Activated T-cell treated with anti-CD3 and anti-CD28 coated beads for 48 hours (primary cell): ENCODE data around the gene S100Z.
"Not testable (repeated sequence)": the region's sequence is repeated elsewhere in the genome, so short reads cannot be mapped to it uniquely, and the experiment has no call there.

Experiments used
- DNase-seq: peaks from one replicate; pipeline ENCODE4 v3.0.0-alpha.2; 2020; ENCODE audit warnings: low read depth

S100Z gene

DNA sequence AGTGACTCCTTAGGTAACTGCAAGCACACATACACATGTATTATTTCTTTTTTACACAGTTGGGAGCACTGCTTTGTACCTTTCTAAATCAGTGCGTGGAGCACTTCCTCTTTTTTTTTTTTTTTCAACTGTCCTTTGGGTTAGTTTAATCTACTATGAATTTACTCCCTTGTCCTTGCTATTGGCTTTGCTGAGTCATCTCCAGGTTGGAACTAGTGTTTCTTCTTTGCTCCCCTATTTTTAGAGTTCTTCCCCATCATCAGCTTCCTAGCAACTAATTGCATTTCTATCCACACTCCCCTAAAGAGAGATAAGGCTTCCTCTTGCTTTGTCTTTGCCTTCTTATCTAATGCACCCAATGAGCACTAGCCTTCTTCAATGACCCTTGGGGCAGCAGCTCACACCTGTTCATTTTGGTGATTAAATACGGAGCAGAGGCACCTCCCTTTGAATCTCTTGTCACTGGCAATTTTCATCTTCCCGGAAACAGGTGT, 24.3 kb downstream of the S100Z start:
- DNase-seq = no peak

- no peak for DNase-seq
Measured at GRCh38 chr5:76888733-76889300, 39.0 kb downstream of the S100Z start.

- no peak for DNase-seq
Measured at GRCh38 chr5:76893294-76893693, 43.5 kb downstream of the S100Z start.

DNA sequence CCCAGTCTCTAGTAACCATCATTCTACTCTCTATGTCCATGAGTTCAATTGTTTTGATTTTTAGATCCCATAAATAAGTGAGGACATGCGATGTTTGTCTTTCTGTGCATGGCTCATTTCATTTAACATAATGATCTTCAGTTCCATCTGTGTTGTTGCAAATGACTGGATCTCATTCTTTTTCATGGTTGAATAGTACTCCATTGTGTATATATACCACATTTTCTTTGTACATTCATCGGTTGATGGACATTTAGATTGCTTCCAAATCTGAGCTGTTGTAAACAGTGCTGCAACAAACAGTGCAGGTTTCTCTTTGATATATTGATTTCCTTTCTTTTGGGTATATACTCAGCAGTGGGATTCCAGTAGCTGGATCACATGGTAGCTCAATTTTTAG, 46.4 kb downstream of the S100Z start:
- no peak for DNase-seq

- no peak for DNase-seq
Measured at GRCh38 chr5:76901522-76901921, 51.7 kb downstream of the S100Z start.

GRCh38 chr5:76908166-76908565, 58.4 kb downstream of the S100Z start:
- no peak for DNase-seq

GRCh38 chr5:76910344-76910933, 60.6 kb downstream of the S100Z start:
- DNase-seq = not testable (repeated sequence)

- not testable (repeated sequence) for DNase-seq
Measured at GRCh38 chr5:76914671-76915070, 64.9 kb downstream of the S100Z start.

- no peak for DNase-seq
Measured at GRCh38 chr5:76918539-76918938, 68.7 kb downstream of the S100Z start.

DNA sequence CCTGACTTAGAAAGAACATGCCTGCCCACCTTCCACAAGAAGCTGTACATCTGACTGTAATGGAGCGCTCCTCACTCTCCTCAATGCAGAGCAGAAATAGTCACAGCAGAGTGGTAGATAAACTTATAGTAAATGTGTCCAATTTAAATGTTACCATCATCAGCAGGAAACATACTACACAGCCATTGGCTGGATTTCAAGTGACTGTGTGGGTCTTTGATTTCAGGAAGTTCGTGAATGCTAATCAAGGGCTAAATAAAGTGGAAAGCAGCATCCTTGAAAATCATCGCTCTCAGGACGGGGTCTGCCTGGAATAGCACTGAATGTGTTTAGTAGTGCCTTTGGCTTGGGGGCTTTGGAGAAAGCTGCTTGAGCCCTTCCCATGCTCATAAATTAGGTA, 70.7 kb downstream of the S100Z start:
- no peak for DNase-seq

DNA sequence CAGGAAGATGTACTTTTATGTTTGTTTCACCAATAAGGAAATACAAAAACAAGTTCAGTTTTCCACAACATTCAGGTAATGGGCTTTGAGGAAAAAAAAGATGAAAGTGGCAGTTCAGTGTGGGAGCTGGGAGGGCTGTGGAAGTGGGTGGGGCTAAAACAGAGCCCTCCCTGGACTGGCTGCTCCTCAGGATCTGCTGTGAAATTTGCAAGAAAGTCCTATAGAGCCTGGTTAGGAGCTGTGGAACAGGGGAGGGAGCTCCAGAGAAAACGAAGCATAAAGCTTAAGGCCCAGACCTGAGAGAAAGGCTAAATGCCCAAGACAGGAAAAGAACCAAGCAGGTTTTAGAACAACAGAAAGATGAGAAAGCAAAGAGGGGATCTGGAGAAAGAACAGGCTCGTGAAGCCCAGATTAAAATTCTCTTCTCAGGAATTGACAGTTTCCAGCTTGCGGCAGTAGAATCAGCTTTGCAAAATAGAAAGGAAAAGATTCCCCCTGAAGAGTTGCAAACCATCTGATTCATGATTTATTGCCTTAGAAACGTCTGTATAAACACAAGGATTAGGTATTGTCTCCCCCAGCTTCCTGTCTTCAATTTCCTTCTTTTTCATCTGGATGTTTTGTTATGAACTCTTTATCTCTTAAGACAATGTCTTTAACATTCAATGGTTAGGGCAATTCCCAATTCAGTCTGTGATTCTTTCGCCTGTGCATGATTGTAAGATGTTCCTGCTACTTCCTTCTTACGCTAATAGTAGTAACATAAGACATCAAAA, 76.7 kb downstream of the S100Z start:
- no peak for DNase-seq

GRCh38 chr5:76927961-76928360, 78.1 kb downstream of the S100Z start:
- no peak for DNase-seq

DNA sequence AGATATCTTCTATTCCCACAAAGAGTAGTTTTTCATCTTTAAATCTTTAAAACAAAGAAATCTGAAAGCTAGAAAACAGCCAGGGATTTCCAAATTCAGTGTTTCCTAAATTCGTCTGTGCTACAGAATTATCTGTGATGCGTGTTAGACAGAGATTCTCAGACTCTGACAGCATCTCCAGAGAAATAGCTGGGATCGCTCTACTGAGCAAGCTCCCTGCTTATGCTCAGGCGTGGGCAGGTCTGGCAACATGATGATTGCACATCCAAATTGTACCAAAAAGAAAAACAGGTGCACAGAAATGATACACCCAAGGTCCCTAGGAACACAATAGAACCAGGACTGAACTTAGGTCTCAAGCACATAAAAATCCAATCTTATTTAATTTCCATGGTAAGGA, 80.3 kb downstream of the S100Z start:
- no peak for DNase-seq

DNA sequence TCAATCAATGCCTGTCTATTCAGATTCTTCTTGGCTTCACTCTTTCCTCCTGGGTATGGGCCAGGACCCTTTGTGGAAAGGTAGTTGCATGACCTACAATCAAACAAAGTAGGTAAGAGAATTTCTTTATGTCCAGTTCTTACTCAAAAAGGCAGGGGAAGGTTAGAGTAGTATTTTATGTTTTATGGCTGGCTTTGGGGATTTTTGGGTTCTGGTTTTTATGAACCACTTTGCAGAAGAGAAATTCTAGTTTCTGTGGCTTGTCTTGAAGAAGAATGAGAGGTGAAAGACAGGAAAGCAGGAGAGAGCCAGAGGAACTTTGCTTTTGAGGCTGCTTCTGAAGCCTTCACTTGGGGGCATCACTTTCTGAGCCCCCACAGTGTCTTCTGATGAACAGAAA, 88.4 kb downstream of the S100Z start:
- no peak for DNase-seq

DNA sequence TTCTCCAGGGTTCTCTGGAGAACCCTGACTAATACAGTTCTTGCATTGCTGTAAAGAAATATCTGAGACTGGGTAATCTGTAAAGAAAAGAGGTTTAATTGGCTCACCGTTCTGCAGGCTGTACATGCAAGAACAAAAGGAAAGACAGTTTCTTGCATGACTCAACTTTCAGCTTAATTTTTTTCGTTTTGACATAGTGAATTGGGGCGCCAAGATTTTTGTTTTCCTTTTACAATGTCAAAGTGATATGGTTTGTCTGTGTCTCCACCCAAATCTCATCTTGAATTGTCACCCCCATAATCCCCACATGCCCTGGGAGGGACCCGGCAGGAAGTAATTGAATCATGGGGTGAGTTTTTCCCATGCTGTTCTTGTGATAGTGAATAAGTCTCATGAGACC, 91.2 kb downstream of the S100Z start:
- DNase-seq = no peak

- no peak for DNase-seq
Measured at GRCh38 chr5:76941442-76941841, 91.6 kb downstream of the S100Z start.

GRCh38 chr5:76942581-76942980, 92.8 kb downstream of the S100Z start:
- DNase-seq = no peak

GRCh38 chr5:76943006-76943405, 93.2 kb downstream of the S100Z start:
- DNase-seq = no peak

GRCh38 chr5:76944638-76945037, 94.8 kb downstream of the S100Z start:
- no peak for DNase-seq

GRCh38 chr5:76945238-76945637, 95.4 kb downstream of the S100Z start:
- DNase-seq = not testable (repeated sequence)

DNA sequence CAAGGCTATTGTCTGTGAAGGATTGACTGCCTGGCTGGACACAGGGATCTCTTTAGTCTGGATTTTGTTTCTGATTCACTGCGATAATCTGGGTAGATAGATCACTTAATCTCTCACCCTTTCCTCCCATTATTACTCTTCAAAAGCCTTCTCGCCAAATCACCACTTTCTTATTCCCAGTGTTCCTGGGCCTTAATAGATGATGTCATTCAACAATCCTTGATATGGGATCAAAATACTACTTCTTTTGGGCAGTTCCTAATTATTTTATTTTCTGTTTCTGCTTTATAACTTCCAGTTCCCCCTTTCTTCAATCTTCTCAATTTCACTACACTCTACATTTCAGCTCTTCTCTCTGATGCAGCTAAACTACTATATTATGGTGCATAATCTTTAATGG, 96.3 kb downstream of the S100Z start:
- no peak for DNase-seq

DNA sequence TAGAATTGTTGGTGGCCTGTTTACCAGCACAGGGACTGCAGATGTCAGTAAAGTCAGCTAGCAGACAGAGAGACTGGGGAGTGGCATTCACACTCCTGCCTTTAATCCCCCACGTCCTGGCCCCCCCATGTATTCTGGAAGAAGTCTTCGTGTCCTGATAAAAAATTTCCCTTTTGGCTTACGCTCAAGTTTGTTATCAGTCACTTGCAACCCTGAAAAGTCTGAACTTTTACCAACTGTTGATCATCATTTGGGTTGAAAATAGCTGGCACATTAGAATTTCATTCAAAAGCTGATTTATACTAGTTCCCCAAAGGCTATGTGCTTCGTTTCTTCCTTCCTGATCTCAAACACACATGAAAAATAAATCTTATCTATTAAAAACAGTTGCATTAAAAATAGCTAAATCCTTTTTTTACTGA, 97.3 kb downstream of the S100Z start:
- DNase-seq = no peak

DNA sequence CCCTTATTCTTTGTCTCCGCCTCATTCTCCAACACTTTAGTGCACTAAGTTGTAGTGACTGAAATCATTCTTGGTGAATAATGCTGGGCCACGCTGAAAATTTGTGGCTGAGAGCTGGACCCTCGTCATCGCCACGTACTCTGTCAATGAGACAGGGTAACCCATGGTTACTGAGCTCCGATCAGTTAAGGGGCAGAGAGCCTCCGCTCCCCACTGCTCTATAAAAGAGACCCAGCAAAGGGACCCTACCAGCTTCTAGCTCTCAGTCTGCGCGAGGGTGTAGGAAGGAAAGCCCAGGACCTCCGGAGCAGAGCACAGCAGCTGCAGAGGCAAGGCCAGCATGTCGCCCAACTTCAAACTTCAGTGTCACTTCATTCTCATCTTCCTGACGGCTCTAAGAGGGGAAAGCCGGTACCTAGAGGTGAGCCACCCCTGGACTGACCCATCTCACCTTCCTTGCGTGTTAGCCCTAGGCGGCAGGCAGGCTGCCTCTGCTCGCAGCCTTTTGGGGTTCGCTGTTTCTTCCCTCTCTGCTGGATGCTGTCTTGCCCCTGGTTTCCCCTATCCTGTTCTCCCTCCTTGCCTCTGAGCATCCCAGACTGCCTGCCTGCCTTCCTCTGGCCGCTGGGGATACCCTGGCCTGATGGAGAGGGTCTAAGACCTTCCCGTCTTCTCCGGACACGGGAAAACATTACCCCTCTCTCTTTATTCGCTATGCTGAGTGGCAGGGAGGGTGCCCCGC, 103.2 kb downstream of the S100Z start, which contains the start of gene CRHBP:
TSS of gene CRHBP (plus strand) at position 251 of the 742 bp plus-strand sequence. CDS start at position 341, 90 bp downstream.
- no peak for DNase-seq
